OCI-LY7 (cell line): ENCODE measurements around the gene IDH3B. TPM values are rescaled to one million over a fixed set of nuclear protein-coding genes. Genes with fewer than 3 reads are reported as not detected.
A peak's percentile ranks its signal among the peaks of the same experiment; 100 is the strongest.

Source experiments
- BruUV-seq: library from RNA; stranded (reverse); fragments of 400-500 nt; replicated peaks from 2 replicates; lab custom pipeline; 2021; lab: Mats Ljungman, UMichigan
- CTCF ChIA-PET: fragments of 300-600 bp; sonication (Branson Sonifier 250); formaldehyde crosslinking; loops from one replicate; lab custom pipeline; 2022; ENCODE audit warnings: antibody characterized with exemption; ENCODE audit not compliant: unreplicated experiment; lab: Charles Lee
- POLR2A ChIA-PET: fragments of 300-600 bp; sonication (Branson Sonifier 250); formaldehyde crosslinking; loops from one replicate; lab custom pipeline; 2022; ENCODE audit warnings: antibody characterized with exemption; lab: Charles Lee
- DNase-seq: peaks from one replicate; pipeline ENCODE4 v3.0.0-alpha.2; 2015; ENCODE audit warnings: low spot score
- H2AFZ ChIP-seq: fragments of 200-600 bp; sonication (generic), shearing (Covaris generic); 2 replicates; pipeline ENCODE4 v1.6.1; 2014; ENCODE audit warnings: mild to moderate bottlenecking, antibody characterized with exemption, low read length, moderate library complexity
- H3K27ac ChIP-seq: fragments of 200-600 bp; sonication (generic); 2 replicates; pipeline ENCODE4 v1.5.1; 2014; ENCODE audit warnings: mixed run types, low read depth, mild to moderate bottlenecking, moderate library complexity, low read length, inconsistent platforms; ENCODE audit not compliant: poor library complexity, severe bottlenecking
- H3K36me3 ChIP-seq: fragments of 200-600 bp; sonication (generic); 2 replicates; pipeline ENCODE4 v1.6.1; 2014; ENCODE audit warnings: mild to moderate bottlenecking, antibody characterized with exemption, low read length, moderate library complexity, mixed read lengths; ENCODE audit not compliant: insufficient read depth
- H3K4me1 ChIP-seq: fragments of 200-600 bp; sonication (generic); 2 replicates; pipeline ENCODE4 v1.5.1; 2014; ENCODE audit warnings: mild to moderate bottlenecking, low read length; ENCODE audit not compliant: insufficient read depth, poor library complexity, severe bottlenecking
- H3K4me2 ChIP-seq: fragments of 200-600 bp; sonication (generic); 2 replicates; pipeline ENCODE4 v1.6.1; 2014; ENCODE audit warnings: mild to moderate bottlenecking, low read length
- H3K4me3 ChIP-seq: fragments of 200-600 bp; sonication (generic); 2 replicates; pipeline ENCODE4 v1.5.1; 2014; ENCODE audit warnings: mild to moderate bottlenecking, low read depth, low read length; ENCODE audit not compliant: poor library complexity, severe bottlenecking
- H3K79me2 ChIP-seq: fragments of 200-600 bp; sonication (generic); 2 replicates; pipeline ENCODE4 v1.6.1; 2016; ENCODE audit warnings: low read depth, mild to moderate bottlenecking, low read length, moderate library complexity, mixed read lengths; ENCODE audit not compliant: insufficient read depth
- H3K9me2 ChIP-seq: fragments of 200-600 bp; sonication (generic); 2 replicates; pipeline ENCODE4 v1.6.1; 2016; ENCODE audit warnings: mild to moderate bottlenecking, low read length, mixed read lengths; ENCODE audit not compliant: insufficient read depth
- H3K9me3 ChIP-seq: fragments of 200-600 bp; sonication (generic); 2 replicates; pipeline ENCODE4 v1.6.1; 2014; ENCODE audit warnings: mild to moderate bottlenecking, mixed run types, low read length, mixed read lengths
- H4K20me1 ChIP-seq: fragments of 200-600 bp; sonication (generic); 2 replicates; pipeline ENCODE4 v1.6.1; 2014; ENCODE audit warnings: mild to moderate bottlenecking, antibody characterized with exemption, low read length, moderate library complexity, mixed read lengths; ENCODE audit not compliant: insufficient read depth
- CTCF ChIP-seq: fragments of 200-600 bp; sonication (generic); conservative IDR thresholded peaks from 2 replicates; pipeline ENCODE4 v1.5.1; 2014; ENCODE audit warnings: mild to moderate bottlenecking, antibody characterized with exemption, low read length, moderate library complexity, mixed read lengths
- EZH2phosphoT487 ChIP-seq: fragments of 200-600 bp; sonication (generic); IDR thresholded peaks from 2 replicates; pipeline ENCODE4 v1.6.1; 2018; ENCODE audit warnings: low read depth, borderline replicate concordance, mild to moderate bottlenecking, mixed run types, antibody characterized with exemption, low read length, moderate library complexity, mixed read lengths
- intact Hi-C: fragments of 100-400 bp; cut with micrococcal nuclease; formaldehyde crosslinking; loops from one replicate; pipeline ENCODE4 v1.10.0; 2022; ENCODE audit not compliant: unreplicated experiment
- total RNA-seq, 2 experiments: library from RNA; depleted of rRNA in 1 of 2; stranded (reverse); fragments of >200 nt in 1 of 2; shearing (Covaris generic) in 1 of 2; gene quantifications; 2 replicates each; pipeline ENCODE4 v1.2.3, GENCODE V29; 2014 to 2022

Gene IDH3B
- total RNA-seq, 2 experiments from 2014 or later: 142 to 154 TPM

GRCh38 chr20:2693286-2694007 is 29.4 kb upstream of the IDH3B start:
- intact Hi-C loops: no loop called here
- no peaks in the 10 kb centered on the region for H3K9me2 ChIP-seq
- ChIA-PET CTCF (interaction anchor here (0.6 kb wide), 2 partner anchors 36 to 158 kb away, joined by 3 read pairs; no protein-coding TSS in a partner anchor), POLR2A (interaction anchor here (0.6 kb wide), 1 partner anchor 41 kb away, joined by 3 read pairs; no protein-coding TSS in a partner anchor)
- H3K4me2 ChIP-seq: peak overlapping the region; percentile 26; the same call in 1 of the 2 replicates
- no peaks in the 10 kb centered on the region for H3K9me3 ChIP-seq
- H3K36me3 ChIP-seq: no peaks in the 10 kb centered on the region
- DNase-seq: no peak
- no peak overlapping the region for H2AFZ ChIP-seq
- no peaks in the 10 kb centered on the region for H4K20me1 ChIP-seq
- TF ChIP-seq EZH2phosphoT487 (no peak), CTCF (no peak)
- H3K27ac ChIP-seq: no peak overlapping the region
- no peaks in the 10 kb centered on the region for H3K4me1 ChIP-seq
- no peaks in the 10 kb centered on the region for H3K79me2 ChIP-seq
- H3K4me3 ChIP-seq: no peak overlapping the region
- no TSS peak for BruUV-seq

GRCh38 chr20:2692886-2693285 is 28.9 kb upstream of the IDH3B start:
- no peak overlapping the region for H3K4me2 ChIP-seq
- CTCF ChIA-PET: no interaction called here
- no peaks in the 10 kb centered on the region for H4K20me1 ChIP-seq
- no peak overlapping the region for H3K4me3 ChIP-seq
- POLR2A ChIA-PET: interaction anchor here (0.6 kb wide), 2 partner anchors 41 to 184 kb away, joined by 3 to 5 read pairs; no protein-coding TSS in a partner anchor
- no peak overlapping the region for H3K27ac ChIP-seq
- no peak for TF ChIP-seq EZH2phosphoT487
- TF ChIP-seq CTCF: no peak
- H3K9me3 ChIP-seq: no peaks in the 10 kb centered on the region
- no peak overlapping the region for H2AFZ ChIP-seq
- no TSS peak for BruUV-seq
- no peaks in the 10 kb centered on the region for H3K9me2 ChIP-seq
- H3K79me2 ChIP-seq: no peaks in the 10 kb centered on the region
- intact Hi-C loops: no loop called here
- peak; percentile 24 for DNase-seq
- H3K36me3 ChIP-seq: no peaks in the 10 kb centered on the region
- H3K4me1 ChIP-seq: no peaks in the 10 kb centered on the region
